Measurements from ENCODE around the gene SLC35F3.

DNA sequence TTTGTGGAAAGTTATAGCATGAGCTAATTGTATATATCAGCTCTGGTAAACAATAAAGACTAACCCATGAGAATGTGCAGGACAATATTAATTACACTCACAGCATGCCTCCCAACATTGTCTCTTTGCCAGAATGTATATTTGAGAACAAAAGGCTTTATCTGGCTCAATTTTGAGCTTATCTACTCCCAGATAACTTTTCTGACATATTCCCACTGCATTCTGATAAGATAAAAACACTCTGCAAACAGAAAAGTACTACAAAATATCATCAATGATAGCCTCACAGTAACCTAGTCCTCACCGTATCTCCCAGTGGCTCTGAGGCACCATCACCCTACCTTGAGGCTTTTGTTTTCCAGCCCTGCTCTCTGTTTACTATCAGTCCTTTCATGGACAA, 188.6 kb downstream of the SLC35F3 start:
- TF ChIP-seq, protein P1, sequence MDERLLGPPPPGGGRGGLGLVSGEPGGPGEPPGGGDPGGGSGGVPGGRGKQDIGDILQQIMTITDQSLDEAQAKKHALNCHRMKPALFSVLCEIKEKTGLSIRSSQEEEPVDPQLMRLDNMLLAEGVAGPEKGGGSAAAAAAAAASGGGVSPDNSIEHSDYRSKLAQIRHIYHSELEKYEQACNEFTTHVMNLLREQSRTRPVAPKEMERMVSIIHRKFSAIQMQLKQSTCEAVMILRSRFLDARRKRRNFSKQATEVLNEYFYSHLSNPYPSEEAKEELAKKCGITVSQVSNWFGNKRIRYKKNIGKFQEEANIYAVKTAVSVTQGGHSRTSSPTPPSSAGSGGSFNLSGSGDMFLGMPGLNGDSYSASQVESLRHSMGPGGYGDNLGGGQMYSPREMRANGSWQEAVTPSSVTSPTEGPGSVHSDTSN (CRISPR knock-in tag; IDR thresholded peaks at IDR 0.05; ENCODE audit: low read depth), result no peak
- TF ChIP-seq, protein P1 (tag; conservative IDR thresholded peaks at IDR 0.05; ENCODE audit: low read depth), result no peak
- no peak for TF ChIP-seq JUN (IDR thresholded peaks at IDR 0.05; ENCODE audit: borderline replicate concordance, low read depth, low read length)
- no peak for TF ChIP-seq JUN (CRISPR knock-in tag; IDR thresholded peaks at IDR 0.05; ENCODE audit: borderline replicate concordance)
- TF ChIP-seq IRF2 (CRISPR knock-in tag; IDR thresholded peaks at IDR 0.05), result no peak

All from K562 (cell line).